ENCODE measurements around the gene BCKDK.
"Not testable (repeated sequence)": the region's sequence is repeated elsewhere in the genome, so short reads cannot be mapped to it uniquely, and the experiment has no call there.

Gene BCKDK

GRCh38 chr16:31129568-31130335 lies 21.6 kb downstream of the BCKDK start:
- no peak for DNase-seq

- DNase-seq, result no peak
Measured at GRCh38 chr16:31130336-31130891, 22.2 kb downstream of the BCKDK start.

- DNase-seq, result no peak
Measured at GRCh38 chr16:31130899-31131298, 22.7 kb downstream of the BCKDK start.

GRCh38 chr16:31131416-31131815 lies 23.2 kb downstream of the BCKDK start:
- DNase-seq, result no peak

- DNase-seq, result no peak
Measured at GRCh38 chr16:31131841-31132271, 23.7 kb downstream of the BCKDK start.

GRCh38 chr16:31132303-31132979 lies 24.3 kb downstream of the BCKDK start:
- no peak for DNase-seq

- no peak for DNase-seq
Measured at GRCh38 chr16:31133046-31133501, 24.9 kb downstream of the BCKDK start.

- DNase-seq, result no peak
Measured at GRCh38 chr16:31134091-31134571, 25.9 kb downstream of the BCKDK start.

GRCh38 chr16:31134625-31135534 lies 26.7 kb downstream of the BCKDK start:
- no peak for DNase-seq

GRCh38 chr16:31135535-31136286 lies 27.5 kb downstream of the BCKDK start, which contains the start of gene PRSS8:
TSS of gene PRSS8 (minus strand) at chr16:31135727. CDS start at chr16:31135498, 229 bp downstream.
- no peak for DNase-seq

- DNase-seq, result no peak
Measured at GRCh38 chr16:31136287-31136662, 28.1 kb downstream of the BCKDK start.

GRCh38 chr16:31136822-31137499 lies 28.8 kb downstream of the BCKDK start:
- DNase-seq, result not testable (repeated sequence)

- no peak for DNase-seq
Measured at GRCh38 chr16:31138621-31139578, 30.7 kb downstream of the BCKDK start.

- not testable (repeated sequence) for DNase-seq
Measured at GRCh38 chr16:31141071-31141469, 32.9 kb downstream of the BCKDK start.

GRCh38 chr16:31141489-31142108 lies 33.4 kb downstream of the BCKDK start:
- DNase-seq, result no peak

- DNase-seq, result peak; percentile 85 to 86
Measured at GRCh38 chr16:31142109-31143010, 34.2 kb downstream of the BCKDK start.

GRCh38 chr16:31143011-31143693 lies 35.0 kb downstream of the BCKDK start:
- DNase-seq, result no peak

GRCh38 chr16:31143694-31144148 lies 35.5 kb downstream of the BCKDK start:
- DNase-seq, result no peak

Measured in cerebellar nuclear complex (tissue), 1 donor.